Activated T-helper 1 cell treated with anti-CD3 and anti-CD28 coated beads, Interleukin-2, amount 50 U/mL, for 16 hours (primary cell): Measurements from ENCODE around the gene MDFI.

ENCODE experiments used
- DNase-seq, 2 donors: peaks; one replicate each; pipeline ENCODE4 v3.0.0-alpha.2; 2020; ENCODE audit warnings: low read depth in 1 of 2, low spot score in 1 of 2

MDFI gene

GRCh38 chr6:41702089-41702745 is 63.9 kb downstream of the MDFI start:
- no peak for DNase-seq

- no peak for DNase-seq
Measured at GRCh38 chr6:41702771-41703494, 64.7 kb downstream of the MDFI start.
